Measurements from ENCODE around the gene PLET1.
A peak's percentile ranks its signal among the peaks of the same experiment; 100 is the strongest.

Gene PLET1

GRCh38 chr11:112280268-112281126, 19.8 kb upstream of the PLET1 start:
- Mint-ChIP-seq H3K4me1 (peaks cover 11% of the 10 kb centered on the region), H3K27me3 (ENCODE audit: low read depth, poor library complexity) (peaks cover 8% of the 10 kb centered on the region), H3K27ac (no peak overlapping the region), H3K4me3 (peak overlapping the region; percentile 86), H3K36me3 (ENCODE audit: low read depth) (no peaks in the 10 kb centered on the region), H3K9me3 (no peaks in the 10 kb centered on the region)
- DNase-seq: peak; percentile 62
- TF ChIP-seq, protein P1, sequence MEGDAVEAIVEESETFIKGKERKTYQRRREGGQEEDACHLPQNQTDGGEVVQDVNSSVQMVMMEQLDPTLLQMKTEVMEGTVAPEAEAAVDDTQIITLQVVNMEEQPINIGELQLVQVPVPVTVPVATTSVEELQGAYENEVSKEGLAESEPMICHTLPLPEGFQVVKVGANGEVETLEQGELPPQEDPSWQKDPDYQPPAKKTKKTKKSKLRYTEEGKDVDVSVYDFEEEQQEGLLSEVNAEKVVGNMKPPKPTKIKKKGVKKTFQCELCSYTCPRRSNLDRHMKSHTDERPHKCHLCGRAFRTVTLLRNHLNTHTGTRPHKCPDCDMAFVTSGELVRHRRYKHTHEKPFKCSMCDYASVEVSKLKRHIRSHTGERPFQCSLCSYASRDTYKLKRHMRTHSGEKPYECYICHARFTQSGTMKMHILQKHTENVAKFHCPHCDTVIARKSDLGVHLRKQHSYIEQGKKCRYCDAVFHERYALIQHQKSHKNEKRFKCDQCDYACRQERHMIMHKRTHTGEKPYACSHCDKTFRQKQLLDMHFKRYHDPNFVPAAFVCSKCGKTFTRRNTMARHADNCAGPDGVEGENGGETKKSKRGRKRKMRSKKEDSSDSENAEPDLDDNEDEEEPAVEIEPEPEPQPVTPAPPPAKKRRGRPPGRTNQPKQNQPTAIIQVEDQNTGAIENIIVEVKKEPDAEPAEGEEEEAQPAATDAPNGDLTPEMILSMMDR (IDR thresholded peaks at IDR 0.05): peak; percentile 52

- no peak overlapping the region for H3K27ac Mint-ChIP-seq
- no peaks in the 10 kb centered on the region for H3K9me3 Mint-ChIP-seq
- H3K4me1 Mint-ChIP-seq: peaks cover 11% of the 10 kb centered on the region
- no peaks in the 10 kb centered on the region for H3K36me3 Mint-ChIP-seq (ENCODE audit: low read depth)
- peak overlapping the region; percentile 86 for H3K4me3 Mint-ChIP-seq
- DNase-seq: peak; percentile 85
- TF ChIP-seq, protein P1 (IDR thresholded peaks at IDR 0.05): peak; percentile 77
- H3K27me3 Mint-ChIP-seq (ENCODE audit: low read depth, poor library complexity): peaks cover 8% of the 10 kb centered on the region
Measured at GRCh38 chr11:112279901-112280267, 19.2 kb upstream of the PLET1 start.

DNA sequence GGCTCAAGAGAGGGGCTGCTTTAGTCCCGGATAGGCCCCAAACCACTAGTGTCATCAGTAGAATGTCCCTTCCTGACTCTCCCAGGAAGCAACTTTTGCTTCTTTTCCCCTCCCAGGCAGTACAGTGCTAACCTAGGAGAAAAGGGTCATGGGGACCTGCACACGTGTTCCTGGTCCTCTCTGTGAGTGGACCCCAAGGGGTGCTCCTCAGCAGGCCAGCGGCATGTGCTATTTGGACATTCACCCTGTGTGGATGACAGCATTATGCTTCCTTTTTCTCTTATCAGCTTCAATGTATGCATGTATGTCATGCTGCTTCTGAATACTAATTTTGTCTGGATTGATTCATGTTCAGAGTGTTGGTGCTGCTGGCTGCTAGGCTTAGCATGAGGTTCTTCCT, 18.1 kb upstream of the PLET1 start:
- peaks cover 8% of the 10 kb centered on the region for H3K27me3 Mint-ChIP-seq (ENCODE audit: low read depth, poor library complexity)
- no peaks in the 10 kb centered on the region for H3K36me3 Mint-ChIP-seq (ENCODE audit: low read depth)
- peaks cover 11% of the 10 kb centered on the region for H3K4me1 Mint-ChIP-seq
- H3K4me3 Mint-ChIP-seq: no peak overlapping the region
- no peak for DNase-seq
- no peak overlapping the region for H3K27ac Mint-ChIP-seq
- TF ChIP-seq, protein P1 (IDR thresholded peaks at IDR 0.05): no peak
- no peaks in the 10 kb centered on the region for H3K9me3 Mint-ChIP-seq

DNA sequence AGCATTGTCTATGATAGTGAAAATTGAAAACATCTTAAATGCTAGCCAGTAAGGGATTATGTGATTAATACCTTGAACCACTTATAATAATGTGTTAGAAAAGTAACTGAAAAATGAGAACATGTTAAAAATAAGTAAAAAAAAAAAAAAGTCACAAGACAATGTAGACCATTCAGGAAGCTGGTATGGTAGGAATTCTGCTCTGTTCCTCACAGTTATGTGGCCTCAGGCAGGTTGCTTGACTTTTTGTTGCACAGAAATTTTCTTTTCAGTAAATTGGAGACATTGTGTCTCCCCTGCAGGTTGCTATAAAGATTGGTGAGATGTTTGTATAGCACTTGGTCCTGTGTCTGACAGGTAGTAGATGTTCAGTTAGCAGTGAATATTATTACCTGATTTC, 17.3 kb upstream of the PLET1 start:
- Mint-ChIP-seq H3K9me3 (no peaks in the 10 kb centered on the region), H3K27ac (no peak overlapping the region), H3K4me1 (peaks cover 11% of the 10 kb centered on the region), H3K27me3 (ENCODE audit: low read depth, poor library complexity) (peaks cover 8% of the 10 kb centered on the region), H3K36me3 (ENCODE audit: low read depth) (no peaks in the 10 kb centered on the region), H3K4me3 (no peak overlapping the region)
- DNase-seq: no peak
- TF ChIP-seq, protein P1 (IDR thresholded peaks at IDR 0.05): no peak

DNA sequence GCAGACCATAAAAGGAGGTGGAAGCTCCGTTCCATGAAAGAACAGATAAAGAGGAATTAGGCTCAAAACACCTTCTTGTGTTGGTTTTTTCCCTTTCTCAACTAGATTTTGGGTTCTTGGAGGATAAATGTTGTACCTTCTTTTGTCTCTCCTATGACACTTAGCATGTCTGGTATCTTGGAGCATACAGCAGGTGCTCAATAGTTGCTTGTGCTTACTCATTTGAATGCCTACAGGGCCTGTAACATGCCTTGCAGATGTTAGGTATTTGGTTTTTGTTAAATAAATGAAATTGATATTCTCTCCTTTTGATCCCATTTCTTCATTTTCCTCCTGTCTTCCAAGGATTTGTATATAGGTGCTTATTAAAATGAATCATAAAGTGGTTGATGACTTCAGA, 16.4 kb upstream of the PLET1 start:
- TF ChIP-seq, protein P1 (IDR thresholded peaks at IDR 0.05): no peak
- DNase-seq: no peak
- Mint-ChIP-seq H3K4me1 (peaks cover 11% of the 10 kb centered on the region), H3K27me3 (ENCODE audit: low read depth, poor library complexity) (peaks cover 8% of the 10 kb centered on the region), H3K4me3 (no peak overlapping the region), H3K9me3 (no peaks in the 10 kb centered on the region), H3K27ac (no peak overlapping the region), H3K36me3 (ENCODE audit: low read depth) (no peaks in the 10 kb centered on the region)
